ENCODE measurements around the gene OR4C15. TPM values are rescaled to one million over a fixed set of nuclear protein-coding genes. Genes with fewer than 3 reads are reported as not detected.

The OR4C15 gene
- total RNA-seq (not detected), polyA plus RNA-seq (not detected)

DNA sequence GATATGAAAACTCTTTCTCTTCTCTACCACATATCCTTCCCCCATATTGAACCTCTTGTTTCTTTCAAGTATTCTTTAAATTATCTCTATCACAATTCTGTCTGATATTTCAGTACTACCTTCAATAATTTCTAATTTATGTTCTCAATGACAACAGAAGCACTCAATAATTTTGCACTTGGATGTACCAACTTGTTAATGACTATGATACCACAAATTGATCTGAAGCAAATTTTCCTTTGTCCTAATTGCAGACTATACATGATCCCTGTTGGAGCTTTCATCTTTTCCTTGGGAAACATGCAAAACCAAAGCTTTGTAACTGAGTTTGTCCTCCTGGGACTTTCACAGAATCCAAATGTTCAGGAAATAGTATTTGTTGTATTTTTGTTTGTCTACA, at the start of gene OR4C15:
Gene OR4C15 (plus strand): TSS at position 301 of the 400 bp plus-strand sequence. CDS start 0 bp downstream, at position 301.
- no peak for TF ChIP-seq EP300 (IDR thresholded peaks at IDR 0.05)
- TF ChIP-seq POLR2AphosphoS5 (IDR thresholded peaks at IDR 0.05): no peak
- TF ChIP-seq, protein P1, sequence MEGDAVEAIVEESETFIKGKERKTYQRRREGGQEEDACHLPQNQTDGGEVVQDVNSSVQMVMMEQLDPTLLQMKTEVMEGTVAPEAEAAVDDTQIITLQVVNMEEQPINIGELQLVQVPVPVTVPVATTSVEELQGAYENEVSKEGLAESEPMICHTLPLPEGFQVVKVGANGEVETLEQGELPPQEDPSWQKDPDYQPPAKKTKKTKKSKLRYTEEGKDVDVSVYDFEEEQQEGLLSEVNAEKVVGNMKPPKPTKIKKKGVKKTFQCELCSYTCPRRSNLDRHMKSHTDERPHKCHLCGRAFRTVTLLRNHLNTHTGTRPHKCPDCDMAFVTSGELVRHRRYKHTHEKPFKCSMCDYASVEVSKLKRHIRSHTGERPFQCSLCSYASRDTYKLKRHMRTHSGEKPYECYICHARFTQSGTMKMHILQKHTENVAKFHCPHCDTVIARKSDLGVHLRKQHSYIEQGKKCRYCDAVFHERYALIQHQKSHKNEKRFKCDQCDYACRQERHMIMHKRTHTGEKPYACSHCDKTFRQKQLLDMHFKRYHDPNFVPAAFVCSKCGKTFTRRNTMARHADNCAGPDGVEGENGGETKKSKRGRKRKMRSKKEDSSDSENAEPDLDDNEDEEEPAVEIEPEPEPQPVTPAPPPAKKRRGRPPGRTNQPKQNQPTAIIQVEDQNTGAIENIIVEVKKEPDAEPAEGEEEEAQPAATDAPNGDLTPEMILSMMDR (IDR thresholded peaks at IDR 0.05): no peak
- TF ChIP-seq POLR2A (IDR thresholded peaks at IDR 0.05): no peak
- no peak for DNase-seq
- intact Hi-C loops (cut with DNase I): no loop called here
- Histone ChIP-seq H3K27ac (no peak within 1 kb of the TSS), H3K27me3 (no peaks in the 10 kb centered on the region), H3K36me3 (no peaks in the 10 kb centered on the region), H3K4me1 (no peaks in the 10 kb centered on the region), H3K9me3 (peaks cover 0 to 5% (median 2%) of the 10 kb centered on the region in 4 donors), H3K4me3 (no peak within 1 kb of the TSS)

DNA sequence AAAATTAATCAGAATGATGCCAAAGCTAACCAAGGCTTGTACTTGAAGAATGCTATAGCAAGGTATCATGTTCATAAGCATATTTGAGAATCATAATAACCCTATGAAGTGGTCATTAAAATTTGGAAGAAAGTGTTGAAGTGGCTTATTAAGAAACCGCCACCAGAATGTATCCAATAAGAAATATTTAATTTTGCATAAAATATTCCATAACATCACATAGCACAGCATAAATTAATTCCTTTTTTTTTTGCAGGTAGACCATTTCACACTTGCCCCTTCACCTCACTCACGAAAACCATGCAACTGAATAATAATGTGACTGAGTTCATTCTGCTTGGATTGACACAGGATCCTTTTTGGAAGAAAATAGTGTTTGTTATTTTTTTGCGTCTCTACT, 17.6 kb downstream of the OR4C15 start, which contains the start of gene OR4C16:
Gene OR4C16 (plus strand): TSS at position 301 of the 400 bp plus-strand sequence. CDS start 0 bp downstream, at position 301.
- WGBS, 2 donors: 67 to 84% methylated on average over 3 of the region's 3 CpGs
- H3K9me3 ChIP-seq: no peaks in the 10 kb centered on the region
- intact Hi-C loops (cut with DNase I): no loop called here

DNA sequence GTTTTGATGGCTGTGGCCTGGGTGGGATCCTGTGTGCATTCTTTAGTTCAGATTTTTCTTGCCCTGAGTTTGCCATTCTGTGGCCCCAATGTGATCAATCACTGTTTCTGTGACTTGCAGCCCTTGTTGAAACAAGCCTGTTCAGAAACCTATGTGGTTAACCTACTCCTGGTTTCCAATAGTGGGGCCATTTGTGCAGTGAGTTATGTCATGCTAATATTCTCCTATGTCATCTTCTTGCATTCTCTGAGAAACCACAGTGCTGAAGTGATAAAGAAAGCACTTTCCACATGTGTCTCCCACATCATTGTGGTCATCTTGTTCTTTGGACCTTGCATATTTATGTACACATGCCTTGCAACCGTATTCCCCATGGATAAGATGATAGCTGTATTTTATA, 18.3 kb downstream of the OR4C15 start:
- Histone ChIP-seq H3K9me3 (no peaks in the 10 kb centered on the region), H3K27ac (no peak overlapping the region), H3K36me3 (no peaks in the 10 kb centered on the region), H3K4me3 (no peak overlapping the region), H3K27me3 (no peaks in the 10 kb centered on the region), H3K4me1 (no peaks in the 10 kb centered on the region)
- intact Hi-C loops (cut with DNase I): no loop called here
- no peak for DNase-seq
- TF ChIP-seq POLR2AphosphoS5 (IDR thresholded peaks at IDR 0.05) (no peak), POLR2A (IDR thresholded peaks at IDR 0.05) (no peak), EP300 (IDR thresholded peaks at IDR 0.05) (no peak)
- TF ChIP-seq, protein P1 (IDR thresholded peaks at IDR 0.05): no peak
- 32 to 54% methylated on average over 1 of the region's 1 CpG for WGBS, 2 donors

More for the DNA sequence above, 17.6 kb downstream of the OR4C15 start, which contains the start of gene OR4C16:
- Histone ChIP-seq H3K27ac (no peak within 1 kb of the TSS), H3K4me1 (no peaks in the 10 kb centered on the region), H3K4me3 (no peak within 1 kb of the TSS), H3K27me3 (no peaks in the 10 kb centered on the region), H3K36me3 (no peaks in the 10 kb centered on the region)
- DNase-seq: no peak
- TF ChIP-seq POLR2A (IDR thresholded peaks at IDR 0.05): no peak
- no peak for TF ChIP-seq EP300 (IDR thresholded peaks at IDR 0.05)
- TF ChIP-seq POLR2AphosphoS5 (IDR thresholded peaks at IDR 0.05): no peak
- TF ChIP-seq, protein P1 (IDR thresholded peaks at IDR 0.05): no peak

Other genes with a start within 250 kb of the OR4C15 start
- not detected for gene OR4A16, start 211.3 kb upstream of the OR4C15 start, total RNA-seq
- gene OR4A16, start 211.3 kb upstream of the OR4C15 start, polyA plus RNA-seq: not detected
- gene OR4A15, start 186.5 kb upstream of the OR4C15 start, total RNA-seq: not detected
- not detected for gene OR4A15, start 186.5 kb upstream of the OR4C15 start, polyA plus RNA-seq
- not detected for gene OR4C16, start 17.7 kb downstream of the OR4C15 start, total RNA-seq
- not detected for gene OR4C16, start 17.7 kb downstream of the OR4C15 start, polyA plus RNA-seq
- gene OR4C11, start 53.2 kb downstream of the OR4C15 start, total RNA-seq: not detected
- not detected for gene OR4C11, start 53.2 kb downstream of the OR4C15 start, polyA plus RNA-seq
- not detected for gene OR4P4, start 80.6 kb downstream of the OR4C15 start, total RNA-seq
- gene OR4P4, start 80.6 kb downstream of the OR4C15 start, polyA plus RNA-seq: not detected
- gene OR4S2, start 93.9 kb downstream of the OR4C15 start, total RNA-seq: not detected
- gene OR4S2, start 93.9 kb downstream of the OR4C15 start, polyA plus RNA-seq: not detected
- gene OR4C6, start 107.7 kb downstream of the OR4C15 start, total RNA-seq: not detected
- gene OR4C6, start 107.7 kb downstream of the OR4C15 start, polyA plus RNA-seq: not detected
- gene OR5D13, start 219.0 kb downstream of the OR4C15 start, total RNA-seq: not detected
- not detected for gene OR5D13, start 219.0 kb downstream of the OR4C15 start, polyA plus RNA-seq
- not detected for gene OR5D14, start 241.1 kb downstream of the OR4C15 start, total RNA-seq
- not detected for gene OR5D14, start 241.1 kb downstream of the OR4C15 start, polyA plus RNA-seq